Activated CD8-positive, alpha-beta T cell treated with anti-CD3 and anti-CD28 coated beads for 36 hours (primary cell): Measurements from ENCODE around the gene RAB11FIP4. TPM values are rescaled to one million over a fixed set of nuclear protein-coding genes. Genes with fewer than 3 reads are reported as not detected.

Experiments used
- ATAC-seq: fragments of 200-7000 bp; cut with Tn5 transposase; one replicate; pipeline ENCODE4 v1.10.0; 2021; ENCODE audit warnings: mild to moderate bottlenecking, moderate library complexity
- CTCF ChIA-PET: fragments of 350-600 bp; sonication (Branson Sonifier 250); formaldehyde crosslinking; loops from one replicate; lab custom pipeline; 2021; ENCODE audit warnings: antibody characterized with exemption; lab: Charles Lee
- POLR2A ChIA-PET: fragments of 350-600 bp; sonication (Branson Sonifier 250); formaldehyde crosslinking; loops from one replicate; lab custom pipeline; 2021; ENCODE audit warnings: antibody characterized with exemption; lab: Charles Lee
- DNase-seq: peaks from one replicate; pipeline ENCODE4 v3.0.0-alpha.2; 2020
- H3K27ac Mint-ChIP-seq: one replicate; pipeline ENCODE4 v1.8.0; 2021; ENCODE audit warnings: mild to moderate bottlenecking, mixed read lengths
- H3K27me3 Mint-ChIP-seq: one replicate; pipeline ENCODE4 v1.8.0; 2021; ENCODE audit warnings: mixed read lengths
- H3K36me3 Mint-ChIP-seq: one replicate; pipeline ENCODE4 v1.8.0; 2021; ENCODE audit warnings: low read depth, mixed read lengths
- H3K4me1 Mint-ChIP-seq: one replicate; pipeline ENCODE4 v1.8.0; 2021; ENCODE audit warnings: low read depth, mixed read lengths
- H3K4me3 Mint-ChIP-seq: one replicate; pipeline ENCODE4 v1.8.0; 2021; ENCODE audit warnings: mild to moderate bottlenecking, moderate library complexity, mixed read lengths
- H3K9me3 Mint-ChIP-seq: one replicate; pipeline ENCODE4 v1.8.0; 2021; ENCODE audit warnings: mixed read lengths
- CTCF ChIP-seq: fragments of 200-600 bp; IDR thresholded peaks from one replicate; pipeline ENCODE4 v1.8.0; 2022; ENCODE audit warnings: antibody characterized with exemption, mild to moderate bottlenecking
- intact Hi-C: fragments of 100-400 bp; cut with micrococcal nuclease; formaldehyde crosslinking; loops from one replicate; pipeline ENCODE4 v1.10.0; 2022
- total RNA-seq, 2 experiments: library from RNA; stranded (reverse); gene quantifications; one replicate each; pipeline ENCODE4 v1.2.3, GENCODE V29; 2021

The RAB11FIP4 gene
- total RNA-seq, 2 experiments from 2014 or later: 38.2 to 39.1 TPM

DNA sequence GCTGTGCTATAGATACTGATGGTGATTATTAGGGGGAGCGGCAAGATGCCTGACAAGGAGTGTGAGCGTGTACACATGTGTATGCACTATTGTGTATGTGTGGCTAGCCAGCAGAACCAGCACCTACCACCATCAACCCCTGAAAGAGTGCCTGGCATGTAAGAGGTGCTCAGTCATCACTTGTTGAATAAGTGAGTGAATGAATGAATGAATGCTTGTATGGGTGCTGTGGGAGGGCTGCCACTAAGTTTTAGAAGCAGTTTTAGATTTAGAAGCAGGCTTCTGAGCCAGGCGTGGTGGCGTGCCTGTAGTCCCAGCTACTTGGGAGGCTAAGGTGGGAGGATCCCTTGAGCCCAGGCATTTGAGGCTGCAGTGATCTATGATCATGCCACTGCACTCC is 37.0 kb downstream of the RAB11FIP4 start:
- Mint-ChIP-seq H3K4me1 (peaks cover 9% of the 10 kb centered on the region), H3K9me3 (peaks cover under 1% of the 10 kb centered on the region)
- CTCF ChIA-PET: interaction anchor here (1.4 kb wide), 1 partner anchor 9 kb away, joined by 5 read pairs; no protein-coding TSS in a partner anchor

GRCh38 chr17:31431098-31431851 is 39.8 kb downstream of the RAB11FIP4 start:
- Mint-ChIP-seq H3K36me3 (no peaks in the 10 kb centered on the region), H3K9me3 (no peaks in the 10 kb centered on the region), H3K4me1 (peaks cover 13% of the 10 kb centered on the region), H3K27me3 (peaks cover 1% of the 10 kb centered on the region), H3K27ac (no peak overlapping the region), H3K4me3 (no peak overlapping the region)
- intact Hi-C loops: no loop called here
- ChIA-PET CTCF (no interaction called here), POLR2A (no interaction called here)
- ATAC-seq (no peak), DNase-seq (no peak)
- TF ChIP-seq CTCF: no peak

More for the DNA sequence above, 37.0 kb downstream of the RAB11FIP4 start:
- H3K4me3 Mint-ChIP-seq: no peak overlapping the region
- no peak overlapping the region for H3K27ac Mint-ChIP-seq
- intact Hi-C loops: no loop called here
- H3K36me3 Mint-ChIP-seq: no peaks in the 10 kb centered on the region
- POLR2A ChIA-PET: no interaction called here
- no peak for DNase-seq
- TF ChIP-seq CTCF: no peak
- peaks cover 2% of the 10 kb centered on the region for H3K27me3 Mint-ChIP-seq
- ATAC-seq: no peak

GRCh38 chr17:31431852-31432658 is 40.6 kb downstream of the RAB11FIP4 start:
- Mint-ChIP-seq H3K9me3 (no peaks in the 10 kb centered on the region), H3K27me3 (peaks cover 1% of the 10 kb centered on the region), H3K36me3 (no peaks in the 10 kb centered on the region), H3K27ac (no peak overlapping the region), H3K4me1 (peaks cover 13% of the 10 kb centered on the region), H3K4me3 (no peak overlapping the region)
- CTCF ChIA-PET: interaction anchor here (1.0 kb wide), 1 partner anchor 410 kb away, joined by 4 read pairs; no protein-coding TSS in a partner anchor
- ATAC-seq: no peak
- no peak for DNase-seq
- TF ChIP-seq CTCF: no peak
- intact Hi-C loops: no loop called here
- POLR2A ChIA-PET: no interaction called here

DNA sequence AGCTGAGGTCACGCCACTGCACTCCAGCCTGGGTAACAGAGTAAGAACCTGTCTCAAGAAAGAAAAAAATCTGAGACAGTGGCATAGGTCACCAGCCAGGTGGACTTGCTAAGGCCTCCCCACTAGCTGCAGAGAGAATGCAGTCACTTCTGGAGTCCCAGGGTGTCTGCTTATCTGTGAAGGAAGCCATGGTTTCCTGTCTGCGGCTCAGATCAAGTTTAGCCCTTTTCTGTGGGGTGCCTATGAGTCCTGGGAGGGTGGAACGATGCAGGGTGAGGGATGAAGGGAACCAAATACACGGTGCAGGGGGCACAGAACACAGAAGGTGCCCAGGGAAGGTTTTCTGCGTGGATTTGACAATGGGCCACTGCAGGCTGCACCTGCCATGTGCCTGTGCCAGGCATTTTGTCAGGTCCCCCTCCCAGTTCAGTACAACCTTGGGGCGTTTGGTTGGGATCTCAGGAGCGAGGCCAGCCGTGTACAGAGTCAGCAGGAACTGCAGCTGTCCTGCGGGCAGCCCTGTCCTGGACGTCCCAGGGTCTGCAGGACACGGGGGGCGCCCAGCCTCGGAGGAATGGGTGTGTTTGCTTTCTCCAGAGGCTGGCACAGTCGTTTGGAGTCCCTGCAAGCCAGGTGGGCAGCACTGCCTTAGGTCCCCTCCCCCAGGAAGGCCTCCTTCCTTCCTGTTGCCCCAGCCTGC is 41.8 kb downstream of the RAB11FIP4 start:
- ChIA-PET POLR2A (no interaction called here), CTCF (interaction anchor here (1.0 to 2.4 kb wide), 3 partner anchors 75 to 409 kb away, joined by 4 to 21 read pairs (median 4); no protein-coding TSS in a partner anchor)
- intact Hi-C loops: no loop called here
- H3K27me3 Mint-ChIP-seq: peaks cover 1% of the 10 kb centered on the region
- ATAC-seq: peak; percentile 66
- no peaks in the 10 kb centered on the region for H3K9me3 Mint-ChIP-seq
- no peak overlapping the region for H3K27ac Mint-ChIP-seq
- peak; percentile 38 for DNase-seq
- peaks cover 13% of the 10 kb centered on the region for H3K4me1 Mint-ChIP-seq
- no peak for TF ChIP-seq CTCF
- no peak overlapping the region for H3K4me3 Mint-ChIP-seq
- H3K36me3 Mint-ChIP-seq: no peaks in the 10 kb centered on the region
